Smooth muscle cell of bladder (primary cell): ENCODE data around the gene TCP11X1. TPM values are rescaled to one million over a fixed set of nuclear protein-coding genes. Genes with fewer than 3 reads are reported as not detected.

ENCODE experiments used
- total RNA-seq: library from RNA; depleted of rRNA; stranded (reverse); fragments of >200 nt; gene quantifications from 2 replicates; pipeline ENCODE4 v1.2.3, GENCODE V29; 2014

The TCP11X1 gene
- not detected in 2 replicates for total RNA-seq

DNA sequence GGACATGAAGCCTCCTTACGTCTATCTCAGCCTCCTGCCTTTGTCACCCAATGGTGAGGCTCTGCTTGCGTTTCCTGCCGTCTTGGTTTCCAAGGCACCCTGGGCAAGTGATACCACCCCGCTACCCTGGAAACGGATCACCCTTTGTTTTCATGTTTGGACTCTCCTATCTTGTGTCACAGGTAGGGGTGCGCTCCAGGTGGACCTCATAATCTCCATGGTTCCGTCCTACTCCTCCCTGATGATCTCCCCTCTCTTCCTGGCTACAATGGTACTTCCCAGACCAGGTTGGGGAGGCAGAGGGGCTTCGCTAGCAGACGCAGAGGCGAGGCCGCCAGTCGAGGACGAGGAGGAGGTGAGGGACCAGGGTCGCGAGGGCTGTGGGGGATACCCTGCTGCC is at the start of gene TCP11X1:
Gene TCP11X1 (plus strand): TSS at position 316 of the 400 bp plus-strand sequence.

DNA sequence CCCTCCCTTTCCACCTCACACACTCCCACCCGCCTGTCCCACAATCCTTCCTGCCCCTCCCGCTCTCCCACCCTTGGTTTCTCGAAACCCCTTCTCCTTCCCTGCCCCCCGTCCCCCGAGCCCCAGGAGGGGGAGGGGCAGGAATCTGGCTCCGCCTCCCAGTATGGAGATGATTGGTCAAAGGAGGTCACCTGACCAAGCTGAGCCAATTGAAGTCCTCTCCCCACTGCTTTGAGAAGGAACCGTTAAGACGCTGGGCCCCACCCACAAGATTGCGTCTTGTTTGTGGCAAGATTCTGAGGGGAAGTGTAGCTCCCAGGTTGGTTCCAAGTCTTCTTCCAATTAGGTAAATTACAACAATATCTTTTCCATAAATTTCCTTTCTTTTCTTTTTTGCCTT is 31.8 kb downstream of the TCP11X1 start, which contains the start of gene NXF2:
Gene NXF2 (plus strand): TSS at position 275 of the 400 bp plus-strand sequence. CDS start 59,912 bp downstream, outside the sequence.

Other genes starting within 250 kb of the TCP11X1 start
- gene TCEAL2, start 89.6 kb upstream of the TCP11X1 start, total RNA-seq: 0.28 TPM in 1 of 2 replicates, not detected in the other
- not detected in 2 replicates for gene TCEAL6, start 72.8 kb upstream of the TCP11X1 start, total RNA-seq
- not detected in 2 replicates for gene BEX5, start 59.3 kb upstream of the TCP11X1 start, total RNA-seq
- not detected in 2 replicates for gene NXF2, start 31.9 kb downstream of the TCP11X1 start, total RNA-seq
- gene NXF2B, start 224.7 kb downstream of the TCP11X1 start, total RNA-seq: not detected in 2 replicates